ENCODE data around the gene GSDME. TPM values are rescaled to one million over a fixed set of nuclear protein-coding genes. Genes with fewer than 3 reads are reported as not detected.
"Not testable (repeated sequence)": the region's sequence is repeated elsewhere in the genome, so short reads cannot be mapped to it uniquely, and the experiment has no call there.

Gene GSDME
- total and polyA plus RNA-seq, 2 of the 4 experiments (the other 2 are of a cell fraction) = 75.2 to 78.7 TPM

DNA sequence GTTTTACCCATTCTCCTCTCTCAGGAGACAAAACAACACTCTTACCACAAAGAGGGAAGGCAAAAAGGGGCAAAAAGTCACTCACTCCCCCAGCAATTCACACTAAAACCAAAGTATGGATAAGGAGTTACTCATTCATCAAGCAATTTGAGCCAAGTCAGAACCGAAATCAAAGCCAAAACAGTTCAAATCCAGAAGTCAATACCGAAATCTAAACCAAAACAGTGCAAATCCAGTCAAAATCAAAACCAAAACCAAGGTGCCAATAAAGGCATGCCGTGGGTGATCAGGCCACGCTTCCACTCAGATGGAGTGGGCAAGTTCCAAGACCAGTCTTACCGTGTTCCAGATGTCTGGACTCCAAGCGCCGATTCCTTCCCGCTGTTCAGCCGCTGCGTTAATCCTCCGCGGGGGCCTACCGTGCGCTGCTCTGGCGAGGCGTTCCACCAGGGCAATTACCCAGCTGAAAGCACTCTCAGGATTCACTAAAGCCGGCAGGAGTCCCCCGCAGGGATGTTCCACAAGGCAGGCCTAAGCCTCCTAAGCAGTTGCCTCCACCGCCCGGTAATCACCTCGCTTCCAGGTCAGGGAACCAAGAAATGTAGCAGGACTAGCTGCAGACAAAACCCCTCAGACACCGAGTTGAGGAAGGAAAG, 37.6 kb upstream of the GSDME start:
- H3K18ac ChIP-seq (ENCODE audit: low read depth, low read length); H4K8ac ChIP-seq (ENCODE audit: low read depth in 2 of 2, low read length in 2 of 2); H3K4ac ChIP-seq (ENCODE audit: low read depth, low read length); H4K5ac ChIP-seq (ENCODE audit: low read depth, low read length); H3K14ac ChIP-seq (replicated peaks; ENCODE audit: low read depth, low read length); H3K56ac ChIP-seq (ENCODE audit: extremely low read depth, insufficient read depth, low read length); H2AFZ ChIP-seq (replicated peaks; ENCODE audit: low read length, poor library complexity); H3K36me3 ChIP-seq (ENCODE audit: control insufficient read depth, insufficient read depth, low read length); H4K20me1 ChIP-seq (ENCODE audit: insufficient read depth, low read length); POLR2A ChIA-PET (ENCODE audit: unreplicated experiment); BruUV-seq (replicated peaks); in situ Hi-C loops (cut with MboI; ENCODE audit: low sequenced_read_pairs); H4K91ac ChIP-seq (ENCODE audit: insufficient read depth, low read depth, low read length); H2AK9ac ChIP-seq (replicated peaks; ENCODE audit: low read depth, low read length, poor library complexity); DNase-seq; H2BK20ac ChIP-seq (ENCODE audit: low read depth, low read length); H3K9me3 ChIP-seq (ENCODE audit: control insufficient read depth, insufficient read depth, low read length); H3K23ac ChIP-seq (ENCODE audit: low read depth, low read length); H2AK5ac ChIP-seq (ENCODE audit: low read depth, low read length); H3K27me3 ChIP-seq (ENCODE audit: control insufficient read depth, insufficient read depth, low read length); H3K79me1 ChIP-seq (ENCODE audit: low read depth in 1 of 2, low read length in 2 of 2); intact Hi-C loops (cut with micrococcal nuclease); H2BK15ac ChIP-seq (ENCODE audit: low read depth, low read length); dilution Hi-C loops (cut with HindIII; ENCODE audit: low sequenced_read_pairs, unreplicated experiment); H2BK5ac ChIP-seq (ENCODE audit: low read depth, low read length, poor library complexity, severe bottlenecking); H2BK120ac ChIP-seq (ENCODE audit: low read depth, low read length); H3K27ac ChIP-seq (ENCODE audit: insufficient read depth, low read length); H3K4me1 ChIP-seq (ENCODE audit: control insufficient read depth, insufficient read depth, low read length); ATAC-seq (ENCODE audit: low read depth); H3K4me3 ChIP-seq (ENCODE audit: insufficient read depth, low read depth, low read length); CTCF ChIA-PET; H3K4me2 ChIP-seq (ENCODE audit: low read depth, low read length); H3K9me1 ChIP-seq (ENCODE audit: insufficient read depth, low read length); H3K9ac ChIP-seq (ENCODE audit: low read depth, low read length): not testable (repeated sequence)
- 100% methylated on average over 13 of the region's 22 CpGs; no CpG with 5 or more reads in 1 of the 2 experiments for WGBS, 2 experiments (ENCODE audit: extremely low coverage in 2 of 2, insufficient read length in 1 of 2)
